SK-N-SH (cell line): ENCODE data around the gene GPR37L1. TPM values are rescaled to one million over a fixed set of nuclear protein-coding genes. Genes with fewer than 3 reads are reported as not detected.
"Not testable (repeated sequence)": the region's sequence is repeated elsewhere in the genome, so short reads cannot be mapped to it uniquely, and the experiment has no call there.

Experiments used
- CTCF ChIA-PET: fragments of 300-600, 350-600 bp; formaldehyde crosslinking; extraction: SDS; loops from one replicate; lab custom pipeline; 2021; lab: Yijun Ruan, JAX
- POLR2A ChIA-PET: fragments of 350-600 bp; sonication (Branson Sonifier 250); formaldehyde crosslinking; extraction: SDS; loops from one replicate; lab custom pipeline; 2020; ENCODE audit warnings: antibody characterized with exemption, inconsistent platforms; lab: Yijun Ruan, JAX
- DNase-seq: peaks from one replicate; pipeline ENCODE4 v3.0.0; 2012
- H2AFZ ChIP-seq: fragments of 200-600 bp; sonication (generic); 2 replicates; pipeline ENCODE4 v1.8.1; 2016; ENCODE audit warnings: antibody characterized with exemption, mild to moderate bottlenecking, low read depth
- H3F3A ChIP-seq: fragments of 200-600 bp; sonication (generic); replicated peaks from 2 replicates; pipeline ENCODE3; 2016; ENCODE audit warnings: antibody characterized with exemption, mild to moderate bottlenecking; ENCODE audit not compliant: insufficient read depth
- H3K27ac ChIP-seq, 2 experiments: fragments of 200-500 bp in 1 of 2; fragments of 200-600 bp in 1 of 2; sonication (Bioruptor generic) in 1 of 2; sonication (generic), shearing (Covaris generic) in 1 of 2; 2 replicates each; pipeline versions ENCODE4 v1.5.1 to v1.6.1; 2014 to 2016; ENCODE audit warnings: low read depth in 2 of 2, inconsistent platforms in 1 of 2, low read length in 1 of 2, mild to moderate bottlenecking in 1 of 2, mixed read lengths in 1 of 2
- H3K27me3 ChIP-seq: fragments of 200-600 bp; sonication (generic), shearing (Covaris generic); 2 replicates; pipeline ENCODE4 v1.6.1; 2016; ENCODE audit warnings: mixed run types; ENCODE audit not compliant: insufficient read depth
- H3K36me3 ChIP-seq, 2 experiments: fragments of 200-500 bp in 1 of 2; fragments of 200-600 bp in 1 of 2; sonication (Bioruptor generic) in 1 of 2; sonication (generic) in 1 of 2; replicated peaks in 1 of 2; 2 replicates each; pipeline versions ENCODE3 to v1.5.1; 2014 to 2016; ENCODE audit warnings: low read length in 1 of 2, mild to moderate bottlenecking in 1 of 2; ENCODE audit not compliant: insufficient read depth in 2 of 2, control insufficient read depth in 1 of 2
- H3K4me1 ChIP-seq, 2 experiments: fragments of 200-500 bp in 1 of 2; fragments of 200-600 bp in 1 of 2; sonication (Bioruptor generic) in 1 of 2; sonication (generic), shearing (Covaris generic) in 1 of 2; 2 replicates each; pipeline versions ENCODE4 v1.5.1 to v1.6.1; 2014 to 2016; ENCODE audit warnings: low read depth in 1 of 2, low read length in 1 of 2, mixed run types in 1 of 2; ENCODE audit not compliant: insufficient read depth in 2 of 2, control insufficient read depth in 1 of 2
- H3K4me2 ChIP-seq: fragments of 200-600 bp; sonication (generic), shearing (Covaris generic); 2 replicates; pipeline ENCODE4 v1.6.1; 2017; ENCODE audit warnings: mixed run types
- H3K4me3 ChIP-seq, 2 experiments: fragments of 200-500 bp in 1 of 2; fragments of 200-600 bp in 1 of 2; sonication (Bioruptor generic) in 1 of 2; sonication (generic), shearing (Covaris generic) in 1 of 2; 2 replicates each; pipeline versions ENCODE4 v1.5.1 to v1.8.1; 2014 to 2016; ENCODE audit warnings: low read depth in 2 of 2, inconsistent platforms in 1 of 2, low read length in 1 of 2, mild to moderate bottlenecking in 1 of 2, mixed read lengths in 1 of 2, moderate library complexity in 1 of 2
- H3K79me2 ChIP-seq: fragments of 200-600 bp; sonication (generic); 2 replicates; pipeline ENCODE4 v1.8.1; 2017; ENCODE audit warnings: mild to moderate bottlenecking; ENCODE audit not compliant: insufficient read depth
- H3K9ac ChIP-seq: fragments of 200-600 bp; sonication (generic); 2 replicates; pipeline ENCODE4 v1.6.1; 2017; ENCODE audit warnings: mixed run types
- H3K9me2 ChIP-seq: fragments of 200-600 bp; sonication (generic); 2 replicates; pipeline ENCODE4 v1.6.1; 2017; ENCODE audit warnings: mixed run types
- H3K9me3 ChIP-seq: fragments of 200-600 bp; sonication (generic); 2 replicates; pipeline ENCODE4 v1.6.1; 2017; ENCODE audit warnings: mixed run types, mild to moderate bottlenecking, moderate library complexity
- H4K20me1 ChIP-seq: fragments of 200-600 bp; sonication (generic); 2 replicates; pipeline ENCODE4 v1.6.1; 2017; ENCODE audit warnings: mild to moderate bottlenecking, mixed run types; ENCODE audit not compliant: insufficient read depth
- CHD2 ChIP-seq: fragments of 150-350 bp; IDR thresholded peaks from 2 replicates; pipeline ENCODE4 v1.6.1; 2018; ENCODE audit warnings: low read length; ENCODE audit not compliant: partially characterized antibody
- CTCF ChIP-seq: fragments of 200-600 bp; sonication (generic); IDR thresholded peaks from 2 replicates; pipeline ENCODE4 v1.6.1; 2017; ENCODE audit warnings: antibody characterized with exemption, mild to moderate bottlenecking, moderate library complexity
- ELF1 ChIP-seq: IDR thresholded peaks from 2 replicates; pipeline ENCODE4 v1.4.0; 2012
- EZH2phosphoT487 ChIP-seq: fragments of 200-600 bp; sonication (generic); IDR thresholded peaks from 2 replicates; pipeline ENCODE4 v1.6.1; 2017; ENCODE audit warnings: low read depth, mixed run types, mild to moderate bottlenecking, antibody characterized with exemption, moderate library complexity, borderline replicate concordance
- FOSL2 ChIP-seq: IDR thresholded peaks from 2 replicates; pipeline ENCODE4 v1.4.0; 2012; ENCODE audit warnings: low read depth, mild to moderate bottlenecking, moderate library complexity, borderline replicate concordance
- FOXJ3 ChIP-seq: sonication (generic); formaldehyde crosslinking; IDR thresholded peaks from 2 replicates; pipeline ENCODE4 v1.5.1; 2020; ENCODE audit warnings: mild to moderate bottlenecking, missing genetic modification reagents
- FOXM1 ChIP-seq: IDR thresholded peaks from 2 replicates; pipeline ENCODE4 v1.4.0; 2012; ENCODE audit warnings: low read depth, mild to moderate bottlenecking
- GABPA ChIP-seq: IDR thresholded peaks from 2 replicates; pipeline ENCODE4 v1.4.0; 2012; ENCODE audit warnings: low read depth, mild to moderate bottlenecking
- IRF3 ChIP-seq: fragments of 150-350 bp; IDR thresholded peaks from 2 replicates; pipeline ENCODE4 v1.6.1; 2016; ENCODE audit warnings: mild to moderate bottlenecking, low read depth, low read length
- MAX ChIP-seq: IDR thresholded peaks from 2 replicates; pipeline ENCODE4 v1.4.0; 2012; ENCODE audit warnings: low read depth
- RAD21 ChIP-seq: IDR thresholded peaks from 2 replicates; pipeline ENCODE4 v1.6.1; 2012; ENCODE audit warnings: mild to moderate bottlenecking, low read length
- REST ChIP-seq: IDR thresholded peaks from 2 replicates; pipeline ENCODE4 v1.6.1; 2012; ENCODE audit warnings: mild to moderate bottlenecking, low read depth, low read length, moderate library complexity
- RFX5 ChIP-seq: IDR thresholded peaks from 2 replicates; pipeline ENCODE4 v1.6.1; 2012; ENCODE audit warnings: mild to moderate bottlenecking, improper control_type of control experiment, low read length
- SMC3 ChIP-seq: IDR thresholded peaks from 2 replicates; pipeline ENCODE4 v1.6.1; 2012; ENCODE audit warnings: low read depth, low read length, improper control_type of control experiment
- TEAD4 ChIP-seq: IDR thresholded peaks from 2 replicates; pipeline ENCODE4 v1.4.0; 2012; ENCODE audit warnings: mild to moderate bottlenecking, borderline replicate concordance; ENCODE audit not compliant: insufficient read depth
- ZBTB33 ChIP-seq: IDR thresholded peaks from 2 replicates; pipeline ENCODE4 v1.4.0; 2012; ENCODE audit warnings: low read depth, borderline replicate concordance
- WGBS: methylation state at CpG from one replicate; pipeline ENCODE4 v1.1.6; 2017; ENCODE audit warnings: low lambda C conversion rate; 5-methylcytosine and 5-hydroxymethylcytosine counted together
- polyA plus RNA-seq, 3 experiments: library from polyadenylated mRNA; depleted of rRNA; stranded (reverse); fragments of >200 nt; gene quantifications; 2 replicates each; pipeline ENCODE4 v1.2.3, GENCODE V29; 2012

Gene GPR37L1
- polyA plus RNA-seq, 1 of the 3 experiments (the other 2 are of a cell fraction) = not detected

- POLR2A ChIA-PET, H3K9me2 ChIP-seq, H3K27ac ChIP-seq, H3K9me3 ChIP-seq, H2AFZ ChIP-seq, H3K36me3 ChIP-seq, DNase-seq, H3K27me3 ChIP-seq, H3F3A ChIP-seq, H3K9ac ChIP-seq, H3K4me3 ChIP-seq: not testable (repeated sequence)
- peaks cover 42% of the 10 kb centered on the region for H3K79me2 ChIP-seq
- H3K4me1 ChIP-seq = peaks cover 8 to 16% of the 10 kb centered on the region in 2 experiments; a peak in 2 of 4 replicates
- peak overlapping the region; percentile 89 for H3K4me2 ChIP-seq
- CTCF ChIA-PET = interaction anchor here (1.6 kb wide), 1 partner anchor 11 kb away, joined by 4 read pairs; no protein-coding TSS in a partner anchor
- WGBS = 97% methylated on average over 8 of the region's 8 CpGs
- H4K20me1 ChIP-seq = peaks cover 30% of the 10 kb centered on the region
These were observed 23.0 kb downstream of the GPR37L1 start for GRCh38 chr1:202145744-202146140.

- TF ChIP-seq FOXJ3 (CRISPR knock-in tag) (no peak), CTCF (no peak), EZH2phosphoT487 (no peak), GABPA (no peak), ELF1 (no peak), SMC3 (no peak), REST (no peak), RFX5 (no peak), CHD2 (no peak), FOXM1 (no peak), MAX (no peak), RAD21 (no peak), TEAD4 (no peak), IRF3 (no peak), ZBTB33 (no peak), FOSL2 (no peak)
- TF ChIP-seq, all 33 proteins: peak for 0
- ChIA-PET POLR2A (no interaction called here), CTCF (interaction anchor here (1.0 to 1.6 kb wide), 3 partner anchors 9 to 12 kb away, joined by 4 to 6 read pairs (median 5); no protein-coding TSS in a partner anchor)
- Histone ChIP-seq H3K27me3 (no peaks in the 10 kb centered on the region), H4K20me1 (peaks cover 25% of the 10 kb centered on the region), H3K27ac (no peak overlapping the region), H3K4me1 (peaks cover 8 to 16% of the 10 kb centered on the region in 2 experiments; a peak in 2 of 4 replicates), H3K79me2 (peaks cover 37% of the 10 kb centered on the region), H3K36me3 (no peaks in the 10 kb centered on the region), H3K9me3 (no peaks in the 10 kb centered on the region), H3K4me3 (no peak overlapping the region), H2AFZ (no peak overlapping the region), H3F3A (peaks cover 5% of the 10 kb centered on the region), H3K9me2 (no peaks in the 10 kb centered on the region), H3K4me2 (no peak overlapping the region), H3K9ac (no peak overlapping the region)
- DNase-seq = no peak
- WGBS = 90% methylated on average over 5 of the region's 5 CpGs
These were observed 23.6 kb downstream of the GPR37L1 start for GRCh38 chr1:202146279-202146678.
